Skeletal muscle cell (primary cell): ENCODE data around the gene LRRIQ1.
A peak's percentile ranks its signal among the peaks of the same experiment; 100 is the strongest.
"Not testable (repeated sequence)": the region's sequence is repeated elsewhere in the genome, so short reads cannot be mapped to it uniquely, and the experiment has no call there.

Experiments used
- DNase-seq: peaks from one replicate; pipeline ENCODE4 v3.0.0-alpha.2; 2010; ENCODE audit warnings: low read depth
- H3K4me3 ChIP-seq: 2 replicates; pipeline ENCODE4 v1.5.1; 2011; ENCODE audit warnings: low read depth, mild to moderate bottlenecking, control low read depth, low read length, moderate library complexity

Gene LRRIQ1

GRCh38 chr12:85163752-85164321 lies 127.7 kb downstream of the LRRIQ1 start:
- no peak for DNase-seq
- no peak overlapping the region for H3K4me3 ChIP-seq

DNA sequence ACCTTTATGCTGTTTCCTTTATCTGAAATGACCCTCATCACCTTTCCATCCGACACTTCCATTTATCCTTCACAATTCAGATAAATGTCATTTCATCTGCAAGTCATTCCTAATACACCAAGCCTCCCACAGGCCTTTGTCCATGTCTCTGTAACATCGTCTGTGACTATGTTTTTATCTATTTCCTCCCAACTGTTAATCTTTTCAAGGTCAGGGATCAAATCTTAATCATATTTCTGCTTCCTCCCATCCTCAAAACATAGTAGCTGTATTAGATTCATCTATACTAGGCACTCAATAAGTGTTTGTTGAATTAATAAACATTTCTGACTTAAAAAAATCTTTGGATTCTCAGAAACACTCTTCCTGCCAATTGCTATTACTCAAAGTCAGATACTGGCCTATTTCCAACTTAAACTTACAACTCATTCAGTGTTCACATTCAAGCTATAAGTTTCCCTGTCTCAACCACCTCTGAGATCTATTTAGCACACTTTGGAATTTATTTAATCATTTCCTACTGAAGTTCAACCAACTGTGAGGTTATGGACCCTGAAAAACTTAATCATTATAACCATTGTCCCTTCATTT lies 143.6 kb downstream of the LRRIQ1 start:
- peak; percentile 31 for DNase-seq

DNA sequence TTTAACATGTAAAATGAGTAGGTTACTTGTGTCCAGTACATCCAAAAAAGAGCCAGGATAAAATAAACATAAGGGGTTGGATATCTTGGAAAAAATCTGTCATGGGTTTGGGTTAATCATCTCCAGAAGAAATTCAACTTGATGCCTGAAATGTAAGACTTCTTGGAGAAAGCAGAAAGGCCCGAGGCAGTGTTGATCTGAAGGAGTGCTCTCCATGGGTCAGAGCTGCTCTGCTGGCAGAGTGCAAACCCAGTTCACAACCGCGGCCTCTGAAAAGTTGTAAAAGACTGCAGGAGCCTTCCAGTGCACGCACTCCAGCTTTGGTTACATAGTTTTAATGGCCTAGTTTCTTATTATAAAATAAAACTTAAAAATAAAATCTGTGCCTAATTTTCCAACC lies 146.5 kb downstream of the LRRIQ1 start:
- H3K4me3 ChIP-seq: no peak overlapping the region
- DNase-seq: no peak

More for the DNA sequence above, 143.6 kb downstream of the LRRIQ1 start:
- H3K4me3 ChIP-seq: no peak overlapping the region

DNA sequence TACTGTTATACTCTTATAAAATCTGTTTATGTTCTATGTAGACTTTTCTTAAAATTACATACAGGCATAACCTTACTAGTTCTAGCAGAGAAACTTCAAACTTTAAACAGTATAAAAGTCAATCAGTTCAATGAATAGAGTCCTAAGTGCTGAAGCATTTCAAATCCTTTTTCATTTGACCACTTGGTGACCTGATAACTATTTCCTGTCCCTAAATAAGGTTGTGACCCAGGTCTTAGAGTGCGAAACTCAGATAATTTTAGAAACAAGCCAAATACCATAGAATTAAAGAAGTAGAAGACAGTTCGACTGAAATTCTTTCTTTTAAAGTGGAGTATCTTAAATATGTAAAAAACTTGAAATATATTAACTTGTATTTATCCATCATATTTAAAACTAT lies 147.7 kb downstream of the LRRIQ1 start:
- no peak for DNase-seq

DNA sequence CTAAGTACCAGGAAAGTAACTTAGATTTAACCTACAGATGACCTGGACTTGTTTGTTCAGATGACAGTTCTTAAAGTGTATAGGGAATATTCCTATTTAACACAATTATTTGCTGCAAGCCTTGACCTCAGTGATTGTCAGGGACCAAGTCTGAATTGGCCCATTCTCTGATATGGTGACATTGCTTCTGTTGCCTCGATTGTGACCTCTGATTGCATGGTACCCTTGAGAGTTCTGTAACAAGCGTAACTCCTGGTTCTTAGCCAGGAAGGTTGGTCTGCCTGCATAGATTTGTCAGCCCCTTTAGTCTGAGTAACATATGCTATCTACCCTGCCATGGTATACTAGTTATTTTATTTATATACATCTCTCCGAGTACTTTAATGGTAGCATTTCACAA lies 150.1 kb downstream of the LRRIQ1 start:
- DNase-seq: no peak
- no peak overlapping the region for H3K4me3 ChIP-seq

More for the DNA sequence above, 147.7 kb downstream of the LRRIQ1 start:
- no peak overlapping the region for H3K4me3 ChIP-seq

- DNase-seq: no peak
- no peak overlapping the region for H3K4me3 ChIP-seq
Measured at GRCh38 chr12:85188619-85189018, 152.5 kb downstream of the LRRIQ1 start.

- no peak overlapping the region for H3K4me3 ChIP-seq
- no peak for DNase-seq
Measured at GRCh38 chr12:85190728-85191127, 154.6 kb downstream of the LRRIQ1 start.

DNA sequence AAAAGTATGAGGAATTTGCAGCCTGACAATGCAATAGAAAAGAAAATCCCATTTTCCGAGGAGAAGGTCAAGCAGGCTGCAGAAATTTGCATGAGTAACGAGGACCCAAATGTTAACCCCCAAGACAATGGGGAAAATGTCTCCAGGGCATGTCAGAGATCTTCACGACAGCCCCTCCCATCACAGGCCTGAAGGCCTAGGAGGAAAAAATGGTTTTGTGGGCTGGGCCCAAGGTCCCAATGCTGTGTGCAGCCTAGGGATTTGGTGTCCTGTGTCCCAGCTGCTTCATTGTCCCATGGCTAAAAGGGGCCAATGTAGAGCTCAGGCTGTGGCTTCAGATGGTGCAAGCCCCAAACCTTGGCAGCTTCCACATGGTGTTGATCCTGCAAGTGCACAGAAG lies 167.7 kb downstream of the LRRIQ1 start:
- DNase-seq: not testable (repeated sequence)

GRCh38 chr12:85206543-85206942 lies 170.4 kb downstream of the LRRIQ1 start:
- no peak overlapping the region for H3K4me3 ChIP-seq
- no peak for DNase-seq

More for the DNA sequence above, 167.7 kb downstream of the LRRIQ1 start:
- not testable (repeated sequence) for H3K4me3 ChIP-seq

DNA sequence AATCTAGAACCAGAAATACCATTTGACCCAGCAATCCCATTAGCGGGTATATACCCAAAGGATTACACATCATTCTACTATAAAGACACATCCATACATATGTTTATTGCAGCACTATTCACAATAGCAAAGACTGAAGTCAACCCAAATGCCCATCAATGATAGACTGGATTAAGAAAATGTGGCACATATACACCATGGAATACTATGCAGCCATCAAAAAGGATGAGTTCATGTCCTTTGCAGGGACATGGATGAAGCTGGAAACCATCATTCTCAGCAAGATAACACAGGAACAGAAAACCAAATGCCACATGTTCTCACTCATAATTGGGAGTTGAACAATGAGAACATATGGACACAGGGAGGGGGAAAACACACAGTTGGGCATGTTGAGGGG lies 188.2 kb downstream of the LRRIQ1 start:
- not testable (repeated sequence) for H3K4me3 ChIP-seq, DNase-seq

DNA sequence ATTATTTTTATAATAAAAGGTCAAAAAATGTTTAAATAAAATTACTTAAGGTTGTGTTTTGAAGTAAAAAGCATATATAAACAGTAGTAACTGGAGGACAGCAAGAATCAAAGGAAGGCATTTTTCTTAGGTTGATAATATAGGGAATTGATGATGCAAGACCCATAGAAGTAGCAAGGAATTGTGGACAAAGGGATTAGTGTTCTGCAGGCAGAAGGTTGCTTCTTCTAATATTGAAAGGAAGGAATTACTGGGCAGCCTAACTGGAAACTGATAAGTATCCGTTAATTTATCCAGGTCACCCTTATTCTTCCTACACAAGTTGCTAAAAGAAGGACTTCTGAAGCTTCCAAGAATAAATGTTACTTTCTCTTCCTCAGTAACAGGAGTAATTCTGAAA lies 189.3 kb downstream of the LRRIQ1 start:
- no peak overlapping the region for H3K4me3 ChIP-seq
- DNase-seq: no peak

DNA sequence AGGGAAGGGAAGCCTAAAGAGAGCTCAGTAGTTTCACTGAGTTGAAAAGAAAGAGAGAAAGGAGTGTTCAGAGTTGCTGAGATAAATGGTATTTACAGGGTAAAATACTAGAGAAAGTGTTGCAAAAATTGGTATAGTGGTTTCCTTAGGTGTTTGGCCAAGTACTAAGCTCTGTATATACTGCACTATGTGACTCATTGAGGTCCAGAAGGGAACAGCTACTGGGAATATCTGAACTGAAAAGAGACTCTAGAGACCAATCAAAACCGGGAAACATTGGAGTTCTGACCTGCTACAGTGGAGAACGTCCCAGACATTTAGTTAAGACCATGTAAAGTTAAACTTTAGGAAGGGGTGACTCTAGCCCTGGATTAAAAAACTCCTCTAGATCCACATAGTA lies 201.2 kb downstream of the LRRIQ1 start:
- no peak for DNase-seq
- no peak overlapping the region for H3K4me3 ChIP-seq

GRCh38 chr12:85244561-85244960 lies 208.4 kb downstream of the LRRIQ1 start:
- no peak for DNase-seq

GRCh38 chr12:85253853-85254252 lies 217.7 kb downstream of the LRRIQ1 start:
- no peak overlapping the region for H3K4me3 ChIP-seq
- no peak for DNase-seq

More at GRCh38 chr12:85244561-85244960, 208.4 kb downstream of the LRRIQ1 start:
- no peak overlapping the region for H3K4me3 ChIP-seq

- no peak overlapping the region for H3K4me3 ChIP-seq
- DNase-seq: no peak
Measured at GRCh38 chr12:85257671-85258070, 221.5 kb downstream of the LRRIQ1 start.

GRCh38 chr12:85260447-85260846 lies 224.3 kb downstream of the LRRIQ1 start:
- H3K4me3 ChIP-seq: no peak overlapping the region
- DNase-seq: no peak

GRCh38 chr12:85260896-85261295 lies 224.7 kb downstream of the LRRIQ1 start:
- no peak for DNase-seq

DNA sequence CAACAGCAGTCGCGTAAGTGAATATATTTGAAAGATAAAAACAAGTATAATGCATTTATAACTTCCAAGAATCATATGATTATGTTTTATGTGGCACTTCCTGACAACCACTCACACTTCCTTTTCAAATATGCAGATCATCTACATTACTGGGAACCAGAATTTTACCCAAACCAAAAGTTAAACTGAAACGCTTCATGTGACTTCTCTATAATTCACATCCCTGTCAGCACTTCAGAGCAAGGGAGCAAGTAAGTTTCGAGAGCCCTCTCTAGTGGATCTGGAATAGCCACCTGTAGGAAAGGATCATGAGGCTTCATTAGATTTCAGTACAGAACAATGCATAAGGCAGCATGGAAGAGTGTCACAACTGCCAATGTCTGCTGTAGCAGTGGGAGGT lies 230.2 kb downstream of the LRRIQ1 start:
- no peak for DNase-seq
- no peak overlapping the region for H3K4me3 ChIP-seq

More at GRCh38 chr12:85260896-85261295, 224.7 kb downstream of the LRRIQ1 start:
- no peak overlapping the region for H3K4me3 ChIP-seq

- peak overlapping the region; percentile 13 for H3K4me3 ChIP-seq
Measured at GRCh38 chr12:85273381-85274314, 237.5 kb downstream of the LRRIQ1 start.

GRCh38 chr12:85274315-85274651 lies 238.1 kb downstream of the LRRIQ1 start:
- DNase-seq: no peak

More at GRCh38 chr12:85273381-85274314, 237.5 kb downstream of the LRRIQ1 start:
- no peak for DNase-seq

More at GRCh38 chr12:85274315-85274651, 238.1 kb downstream of the LRRIQ1 start:
- no peak overlapping the region for H3K4me3 ChIP-seq
